HEK293T (cell line): ENCODE measurements around the gene OR11A1.

ENCODE experiments used
- CTCF ChIA-PET: fragments of 350-600 bp; formaldehyde crosslinking; extraction: SDS; loops from one replicate; lab custom pipeline; 2021; ENCODE audit warnings: antibody characterized with exemption, inconsistent platforms; lab: Yijun Ruan, JAX
- POLR2A ChIA-PET: fragments of 350-600 bp; formaldehyde crosslinking; extraction: SDS; loops from one replicate; lab custom pipeline; 2020; ENCODE audit warnings: antibody characterized with exemption, inconsistent platforms; lab: Yijun Ruan, JAX
- DNase-seq: peaks from one replicate; pipeline ENCODE4 v3.0.0; 2012; ENCODE audit warnings: mixed read lengths; ENCODE audit errors: extremely low spot score
- ARNT ChIP-seq: fragments of 450-650 bp; IDR thresholded peaks from 2 replicates; pipeline ENCODE4 v1.6.1; 2017; ENCODE audit warnings: mild to moderate bottlenecking
- BHLHE40 ChIP-seq: fragments of 450-650 bp; IDR thresholded peaks from 2 replicates; pipeline ENCODE4 v1.6.1; 2016; ENCODE audit warnings: mild to moderate bottlenecking, moderate library complexity, borderline replicate concordance
- CTBP1 ChIP-seq: fragments of 450-650 bp; IDR thresholded peaks from 2 replicates; pipeline ENCODE4 v1.6.1; 2016; ENCODE audit warnings: borderline replicate concordance
- ELF4 ChIP-seq: fragments of 450-650 bp; IDR thresholded peaks from 2 replicates; pipeline ENCODE4 v1.6.1; 2017; ENCODE audit warnings: antibody characterized with exemption
- FOXA1 ChIP-seq: fragments of 450-650 bp; IDR thresholded peaks from 2 replicates; pipeline ENCODE4 v1.6.1; 2016; ENCODE audit warnings: mild to moderate bottlenecking
- FOXK2 ChIP-seq: fragments of 450-650 bp; IDR thresholded peaks from 2 replicates; pipeline ENCODE4 v1.6.1; 2016; ENCODE audit warnings: mild to moderate bottlenecking
- FOXM1 ChIP-seq: fragments of 450-650 bp; IDR thresholded peaks from 2 replicates; pipeline ENCODE4 v1.6.1; 2017; ENCODE audit warnings: mild to moderate bottlenecking, borderline replicate concordance
- HDGF ChIP-seq: fragments of 450-650 bp; IDR thresholded peaks from 2 replicates; pipeline ENCODE4 v1.6.1; 2017; ENCODE audit warnings: antibody characterized with exemption, borderline replicate concordance
- L3MBTL2 ChIP-seq: fragments of 450-650 bp; conservative IDR thresholded peaks from 2 replicates; pipeline ENCODE4 v1.6.1; 2016; ENCODE audit warnings: mild to moderate bottlenecking
- LEF1 ChIP-seq: fragments of 450-650 bp; IDR thresholded peaks from 2 replicates; pipeline ENCODE4 v1.6.1; 2017; ENCODE audit warnings: mild to moderate bottlenecking, borderline replicate concordance
- NFRKB ChIP-seq: fragments of 450-650 bp; IDR thresholded peaks from 2 replicates; pipeline ENCODE4 v1.6.1; 2016; ENCODE audit warnings: mild to moderate bottlenecking, moderate library complexity
- PKNOX1 ChIP-seq: fragments of 450-650 bp; IDR thresholded peaks from 2 replicates; pipeline ENCODE4 v1.6.1; 2016
- SP1 ChIP-seq: fragments of 450-650 bp; IDR thresholded peaks from 2 replicates; pipeline ENCODE4 v1.6.1; 2017
- SUZ12 ChIP-seq: fragments of 450-650 bp; IDR thresholded peaks from 2 replicates; pipeline ENCODE4 v1.6.1; 2016; ENCODE audit warnings: mild to moderate bottlenecking
- TARDBP ChIP-seq: fragments of 450-650 bp; IDR thresholded peaks from 2 replicates; pipeline ENCODE4 v1.6.1; 2016
- ZNF384 ChIP-seq: fragments of 450-650 bp; IDR thresholded peaks from 2 replicates; pipeline ENCODE4 v1.6.1; 2016

Gene OR11A1

GRCh38 chr6:29500594-29500993 lies 43.7 kb upstream of the OR11A1 start:
- ChIA-PET CTCF (no interaction called here), POLR2A (no interaction called here)
- no peak for TF ChIP-seq SP1
- no peak for TF ChIP-seq HDGF
- TF ChIP-seq ARNT = no peak
- no peak for TF ChIP-seq L3MBTL2
- TF ChIP-seq LEF1 = no peak
- no peak for TF ChIP-seq ELF4
- TF ChIP-seq NFRKB = no peak
- TF ChIP-seq SUZ12 = no peak
- TF ChIP-seq CTBP1 = no peak
- TF ChIP-seq ZNF384 = no peak
- no peak for TF ChIP-seq FOXM1
- TF ChIP-seq FOXA1 = no peak
- DNase-seq = no peak

- ChIA-PET POLR2A (no interaction called here), CTCF (no interaction called here)
- no peak for TF ChIP-seq PKNOX1
- no peak for TF ChIP-seq ZNF384
- no peak for TF ChIP-seq FOXA1
- TF ChIP-seq ARNT = no peak
- TF ChIP-seq BHLHE40 = no peak
- no peak for TF ChIP-seq SUZ12
- no peak for TF ChIP-seq FOXM1
- no peak for TF ChIP-seq SP1
- no peak for TF ChIP-seq ELF4
- TF ChIP-seq CTBP1 = no peak
- TF ChIP-seq L3MBTL2 = no peak
- TF ChIP-seq NFRKB = no peak
Measured at GRCh38 chr6:29499704-29500103, 42.8 kb upstream of the OR11A1 start.

GRCh38 chr6:29496961-29497360 lies 40.1 kb upstream of the OR11A1 start:
- TF ChIP-seq L3MBTL2 (no peak), HDGF (no peak), SP1 (no peak), LEF1 (no peak), FOXM1 (no peak), ZNF384 (no peak), BHLHE40 (no peak), SUZ12 (no peak), FOXA1 (no peak), TARDBP (no peak), ARNT (no peak), CTBP1 (no peak), ELF4 (no peak), FOXK2 (no peak), NFRKB (no peak), PKNOX1 (no peak)
- DNase-seq = no peak
- ChIA-PET CTCF (no interaction called here), POLR2A (no interaction called here)

More at GRCh38 chr6:29499704-29500103, 42.8 kb upstream of the OR11A1 start:
- DNase-seq = no peak

- ChIA-PET POLR2A (no interaction called here), CTCF (no interaction called here)
- TF ChIP-seq HDGF (no peak), BHLHE40 (no peak), ARNT (no peak), L3MBTL2 (no peak), FOXK2 (no peak), TARDBP (no peak), SUZ12 (no peak), LEF1 (no peak), CTBP1 (no peak), ZNF384 (no peak), NFRKB (no peak), FOXM1 (no peak), ELF4 (no peak), FOXA1 (no peak), PKNOX1 (no peak), SP1 (no peak)
- DNase-seq = no peak
Measured at GRCh38 chr6:29495571-29495970, 38.7 kb upstream of the OR11A1 start.

GRCh38 chr6:29494131-29494530 lies 37.3 kb upstream of the OR11A1 start:
- no peak for DNase-seq
- ChIA-PET CTCF (no interaction called here), POLR2A (no interaction called here)
- TF ChIP-seq LEF1 = no peak
- TF ChIP-seq SP1 = no peak
- TF ChIP-seq FOXA1 = no peak
- no peak for TF ChIP-seq ZNF384
- no peak for TF ChIP-seq BHLHE40
- TF ChIP-seq ARNT = no peak
- TF ChIP-seq ELF4 = no peak
- TF ChIP-seq NFRKB = no peak
- TF ChIP-seq SUZ12 = no peak
- TF ChIP-seq TARDBP = no peak
- TF ChIP-seq PKNOX1 = no peak
- no peak for TF ChIP-seq L3MBTL2
- no peak for TF ChIP-seq CTBP1
- no peak for TF ChIP-seq HDGF
- TF ChIP-seq FOXK2 = no peak
- no peak for TF ChIP-seq FOXM1
